ENCODE measurements around the gene SNX27.
"Not testable (repeated sequence)": the region's sequence is repeated elsewhere in the genome, so short reads cannot be mapped to it uniquely, and the experiment has no call there.

The SNX27 gene

DNA sequence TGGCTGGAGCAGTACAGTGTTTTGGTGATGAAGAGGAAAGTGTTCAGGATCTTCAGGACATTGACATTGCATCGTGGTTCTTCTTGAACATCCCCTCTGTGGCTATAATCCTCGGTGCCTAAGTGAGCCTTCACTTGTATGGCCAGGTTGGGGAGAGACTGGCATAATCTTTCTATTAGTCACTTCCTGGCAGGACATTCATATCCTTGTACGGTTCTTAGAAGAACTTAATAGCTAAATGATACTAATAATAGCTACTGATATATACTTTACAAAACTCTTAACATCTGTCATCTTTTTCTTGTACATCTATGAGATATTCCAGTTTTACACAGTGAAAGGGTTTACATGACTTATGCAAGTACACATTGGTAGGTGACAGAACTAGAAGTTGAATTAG is 69.0 kb downstream of the SNX27 start:
- DNase-seq (no peak), ATAC-seq (replicated peaks) (no peak)

GRCh38 chr1:151681923-151682322 is 70.1 kb downstream of the SNX27 start:
- Mint-ChIP-seq H3K36me3 (ENCODE audit: insufficient read depth) (peaks cover 24% of the 10 kb centered on the region), H3K4me1 (ENCODE audit: low read depth in 2 of 2) (no peaks in the 10 kb centered on the region), H3K27ac (no peak overlapping the region), H3K9me3 (no peaks in the 10 kb centered on the region), H3K27me3 (no peaks in the 10 kb centered on the region), H3K4me3 (no peak overlapping the region)
- DNase-seq (no peak), ATAC-seq (replicated peaks) (no peak)

More for the DNA sequence above, 69.0 kb downstream of the SNX27 start:
- no peak overlapping the region for H3K27ac Mint-ChIP-seq
- H3K9me3 Mint-ChIP-seq, result no peaks in the 10 kb centered on the region
- H3K36me3 Mint-ChIP-seq (ENCODE audit: insufficient read depth), result peaks cover 28% of the 10 kb centered on the region
- no peaks in the 10 kb centered on the region for H3K4me1 Mint-ChIP-seq (ENCODE audit: low read depth in 2 of 2)
- no peaks in the 10 kb centered on the region for H3K27me3 Mint-ChIP-seq
- H3K4me3 Mint-ChIP-seq, result no peak overlapping the region

- not testable (repeated sequence) for H3K4me1 Mint-ChIP-seq (ENCODE audit: low read depth in 2 of 2); DNase-seq; ATAC-seq (replicated peaks); H3K27ac Mint-ChIP-seq; H3K4me3 Mint-ChIP-seq; H3K27me3 Mint-ChIP-seq; H3K9me3 Mint-ChIP-seq
- H3K36me3 Mint-ChIP-seq (ENCODE audit: insufficient read depth), result peaks cover 27% of the 10 kb centered on the region
Observed at GRCh38 chr1:151682901-151683300, 71.1 kb downstream of the SNX27 start.

DNA sequence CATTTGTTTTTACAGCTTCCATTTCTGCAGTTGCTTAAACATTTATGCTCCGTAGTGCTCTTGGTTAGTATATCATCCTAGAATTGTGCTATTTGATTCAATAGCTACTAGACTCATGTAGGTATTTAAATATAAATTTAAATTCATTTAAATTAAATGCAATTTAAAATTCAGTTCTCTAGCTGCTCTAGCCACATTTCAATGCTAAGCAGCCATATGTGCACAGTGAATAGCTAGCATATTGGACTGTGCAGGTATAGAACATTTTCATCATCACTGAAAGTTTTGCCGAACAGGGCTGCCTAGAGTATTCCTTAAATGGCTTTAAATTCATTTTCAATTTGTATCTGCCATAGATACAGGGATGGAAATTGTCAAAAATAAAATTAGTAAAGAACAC is 72.3 kb downstream of the SNX27 start:
- DNase-seq (no peak), ATAC-seq (replicated peaks) (no peak)
- Mint-ChIP-seq H3K27ac (no peak overlapping the region), H3K4me3 (no peak overlapping the region), H3K9me3 (no peaks in the 10 kb centered on the region), H3K27me3 (no peaks in the 10 kb centered on the region), H3K4me1 (ENCODE audit: low read depth in 2 of 2) (no peaks in the 10 kb centered on the region), H3K36me3 (ENCODE audit: insufficient read depth) (peaks cover 19% of the 10 kb centered on the region)

DNA sequence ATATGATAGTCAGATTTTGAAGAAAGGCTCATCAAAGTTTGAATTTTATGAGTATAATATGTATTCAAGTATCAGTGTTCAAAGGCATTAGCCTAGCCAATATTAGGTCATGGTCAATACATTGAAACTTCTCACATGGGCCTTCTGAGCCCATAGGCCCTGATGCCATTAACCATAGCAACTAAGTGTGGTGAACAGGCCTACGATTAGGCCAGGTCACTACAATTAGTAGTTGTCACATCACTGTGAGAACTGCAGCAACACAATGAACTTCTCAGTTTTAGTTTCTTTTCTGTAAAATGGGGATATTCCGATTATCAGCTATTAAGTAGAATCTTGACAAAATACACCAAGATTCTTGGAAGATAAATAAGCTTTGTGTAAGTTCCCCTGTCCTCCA is 74.7 kb downstream of the SNX27 start:
- no peak overlapping the region for H3K4me3 Mint-ChIP-seq
- DNase-seq (no peak), ATAC-seq (replicated peaks) (no peak)
- no peak overlapping the region for H3K27ac Mint-ChIP-seq
- peaks cover 0 to 1% of the 10 kb centered on the region in 2 donors for H3K4me1 Mint-ChIP-seq (ENCODE audit: low read depth in 2 of 2)
- H3K36me3 Mint-ChIP-seq (ENCODE audit: insufficient read depth), result peaks cover 19% of the 10 kb centered on the region
- no peaks in the 10 kb centered on the region for H3K9me3 Mint-ChIP-seq
- no peaks in the 10 kb centered on the region for H3K27me3 Mint-ChIP-seq

DNA sequence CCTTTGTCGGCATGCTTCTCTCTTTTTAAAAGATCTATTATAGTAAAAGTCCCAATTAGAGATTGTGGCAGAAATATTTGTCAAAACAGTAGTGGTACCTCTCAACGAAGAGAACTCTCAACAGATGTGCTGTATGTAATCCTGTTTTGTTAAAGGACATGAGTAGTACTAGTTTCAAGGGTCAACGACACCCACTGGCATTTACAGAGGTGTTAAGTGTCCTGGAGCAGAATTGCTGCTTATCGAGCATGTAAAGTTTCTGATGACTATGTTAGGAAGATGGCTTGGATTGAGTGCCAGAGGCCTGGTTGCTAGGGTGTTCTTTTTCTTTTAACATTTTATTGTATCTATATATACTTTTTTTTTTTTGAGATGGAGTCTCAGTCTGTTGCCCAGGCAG is 77.6 kb downstream of the SNX27 start:
- H3K27me3 Mint-ChIP-seq, result no peaks in the 10 kb centered on the region
- peaks cover 37% of the 10 kb centered on the region for H3K36me3 Mint-ChIP-seq (ENCODE audit: insufficient read depth)
- DNase-seq (no peak), ATAC-seq (replicated peaks) (no peak)
- H3K9me3 Mint-ChIP-seq, result no peaks in the 10 kb centered on the region
- peaks cover 0 to 5% of the 10 kb centered on the region in 2 donors for H3K4me1 Mint-ChIP-seq (ENCODE audit: low read depth in 2 of 2)
- H3K27ac Mint-ChIP-seq, result no peak overlapping the region
- no peak overlapping the region for H3K4me3 Mint-ChIP-seq

DNA sequence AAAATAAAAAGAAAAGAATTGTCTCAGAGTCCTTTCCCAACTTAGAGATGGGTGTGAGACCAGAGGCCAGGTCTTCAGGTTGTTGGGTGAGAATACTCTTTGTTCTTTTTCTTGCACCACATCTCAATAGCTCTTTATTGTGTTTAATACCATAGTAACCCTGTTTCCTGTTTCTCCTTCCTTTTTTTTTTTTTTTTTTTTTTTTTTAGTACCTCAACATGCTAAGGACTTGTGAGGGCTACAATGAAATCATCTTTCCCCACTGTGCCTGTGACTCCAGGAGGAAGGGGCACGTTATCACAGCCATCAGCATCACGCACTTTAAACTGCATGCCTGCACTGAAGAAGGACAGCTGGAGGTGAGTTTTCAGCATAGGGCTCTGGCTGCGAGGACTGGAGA is 80.4 kb downstream of the SNX27 start:
- Mint-ChIP-seq H3K36me3 (ENCODE audit: insufficient read depth) (peaks cover 46% of the 10 kb centered on the region), H3K27me3 (no peaks in the 10 kb centered on the region), H3K27ac (no peak overlapping the region), H3K4me3 (no peak overlapping the region), H3K9me3 (no peaks in the 10 kb centered on the region), H3K4me1 (ENCODE audit: low read depth in 2 of 2) (peaks cover 0 to 5% of the 10 kb centered on the region in 2 donors)
- no peak for ATAC-seq (replicated peaks)
- no peak for DNase-seq

- DNase-seq (no peak), ATAC-seq (replicated peaks) (no peak)
- H3K9me3 Mint-ChIP-seq, result no peaks in the 10 kb centered on the region
- H3K27ac Mint-ChIP-seq, result no peak overlapping the region
- H3K27me3 Mint-ChIP-seq, result no peaks in the 10 kb centered on the region
- H3K36me3 Mint-ChIP-seq (ENCODE audit: insufficient read depth), result peaks cover 48% of the 10 kb centered on the region
- H3K4me1 Mint-ChIP-seq (ENCODE audit: low read depth in 2 of 2), result peaks cover 0 to 5% of the 10 kb centered on the region in 2 donors
- H3K4me3 Mint-ChIP-seq, result no peak overlapping the region
Observed at GRCh38 chr1:151693057-151693651, 81.3 kb downstream of the SNX27 start.

- Mint-ChIP-seq H3K27me3 (no peaks in the 10 kb centered on the region), H3K9me3 (no peaks in the 10 kb centered on the region), H3K4me1 (ENCODE audit: low read depth in 2 of 2) (peaks cover 7 to 11% of the 10 kb centered on the region in 2 donors), H3K36me3 (ENCODE audit: insufficient read depth) (peaks cover 13% of the 10 kb centered on the region), H3K4me3 (no peak overlapping the region), H3K27ac (no peak overlapping the region)
- no peak for DNase-seq
- no peak for ATAC-seq (replicated peaks)
Observed at GRCh38 chr1:151701515-151701914, 89.7 kb downstream of the SNX27 start.

DNA sequence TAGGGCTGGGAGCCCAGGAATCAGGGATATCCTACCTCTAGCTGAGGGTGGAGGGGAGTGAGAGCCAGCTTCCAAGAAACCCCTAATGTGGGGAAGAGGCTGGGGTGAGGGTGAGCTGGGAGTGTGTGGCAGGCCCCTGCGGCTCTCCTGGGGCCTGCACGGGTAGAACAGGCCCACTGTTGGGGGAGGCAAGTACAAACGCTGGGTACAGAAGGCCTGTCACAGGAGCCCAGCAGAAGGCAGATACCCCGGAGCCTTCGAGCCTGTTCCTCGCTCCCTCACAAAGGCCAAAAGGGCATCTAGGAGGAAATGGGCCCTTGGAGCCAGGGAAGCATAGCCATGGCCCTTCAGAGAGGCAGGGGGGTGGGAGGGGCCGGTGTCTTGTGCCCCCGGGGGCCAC is 91.1 kb downstream of the SNX27 start:
- peaks cover 7% of the 10 kb centered on the region for H3K36me3 Mint-ChIP-seq (ENCODE audit: insufficient read depth)
- no peak for ATAC-seq (replicated peaks)

GRCh38 chr1:151703813-151704212 is 92.0 kb downstream of the SNX27 start:
- H3K36me3 Mint-ChIP-seq (ENCODE audit: insufficient read depth), result peaks cover 6% of the 10 kb centered on the region

More for the DNA sequence above, 91.1 kb downstream of the SNX27 start:
- Mint-ChIP-seq H3K9me3 (no peaks in the 10 kb centered on the region), H3K27me3 (no peaks in the 10 kb centered on the region), H3K27ac (no peak overlapping the region), H3K4me1 (ENCODE audit: low read depth in 2 of 2) (peaks cover 7 to 14% of the 10 kb centered on the region in 2 donors), H3K4me3 (no peak overlapping the region)
- DNase-seq, result no peak

GRCh38 chr1:151704246-151704645 is 92.4 kb downstream of the SNX27 start:
- DNase-seq (no peak), ATAC-seq (replicated peaks) (no peak)
- H3K4me3 Mint-ChIP-seq, result no peak overlapping the region
- no peaks in the 10 kb centered on the region for H3K27me3 Mint-ChIP-seq
- H3K27ac Mint-ChIP-seq, result no peak overlapping the region
- no peaks in the 10 kb centered on the region for H3K9me3 Mint-ChIP-seq
- H3K36me3 Mint-ChIP-seq (ENCODE audit: insufficient read depth), result peaks cover 4% of the 10 kb centered on the region
- H3K4me1 Mint-ChIP-seq (ENCODE audit: low read depth in 2 of 2), result peaks cover 7 to 14% of the 10 kb centered on the region in 2 donors

More at GRCh38 chr1:151703813-151704212, 92.0 kb downstream of the SNX27 start:
- Mint-ChIP-seq H3K4me1 (ENCODE audit: low read depth in 2 of 2) (peaks cover 7 to 14% of the 10 kb centered on the region in 2 donors), H3K27ac (peak overlapping the region in 1 of 2 donors; percentile 11), H3K9me3 (no peaks in the 10 kb centered on the region), H3K4me3 (no peak overlapping the region), H3K27me3 (no peaks in the 10 kb centered on the region)
- no peak for ATAC-seq (replicated peaks)
- no peak for DNase-seq

- H3K36me3 Mint-ChIP-seq (ENCODE audit: insufficient read depth), result no peaks in the 10 kb centered on the region
- ATAC-seq (replicated peaks) (no peak), DNase-seq (no peak)
- no peak overlapping the region for H3K27ac Mint-ChIP-seq
- H3K4me3 Mint-ChIP-seq, result no peak overlapping the region
- peaks cover 7 to 13% of the 10 kb centered on the region in 2 donors for H3K4me1 Mint-ChIP-seq (ENCODE audit: low read depth in 2 of 2)
- no peaks in the 10 kb centered on the region for H3K9me3 Mint-ChIP-seq
- no peaks in the 10 kb centered on the region for H3K27me3 Mint-ChIP-seq
Observed at GRCh38 chr1:151705146-151705545, 93.3 kb downstream of the SNX27 start.

DNA sequence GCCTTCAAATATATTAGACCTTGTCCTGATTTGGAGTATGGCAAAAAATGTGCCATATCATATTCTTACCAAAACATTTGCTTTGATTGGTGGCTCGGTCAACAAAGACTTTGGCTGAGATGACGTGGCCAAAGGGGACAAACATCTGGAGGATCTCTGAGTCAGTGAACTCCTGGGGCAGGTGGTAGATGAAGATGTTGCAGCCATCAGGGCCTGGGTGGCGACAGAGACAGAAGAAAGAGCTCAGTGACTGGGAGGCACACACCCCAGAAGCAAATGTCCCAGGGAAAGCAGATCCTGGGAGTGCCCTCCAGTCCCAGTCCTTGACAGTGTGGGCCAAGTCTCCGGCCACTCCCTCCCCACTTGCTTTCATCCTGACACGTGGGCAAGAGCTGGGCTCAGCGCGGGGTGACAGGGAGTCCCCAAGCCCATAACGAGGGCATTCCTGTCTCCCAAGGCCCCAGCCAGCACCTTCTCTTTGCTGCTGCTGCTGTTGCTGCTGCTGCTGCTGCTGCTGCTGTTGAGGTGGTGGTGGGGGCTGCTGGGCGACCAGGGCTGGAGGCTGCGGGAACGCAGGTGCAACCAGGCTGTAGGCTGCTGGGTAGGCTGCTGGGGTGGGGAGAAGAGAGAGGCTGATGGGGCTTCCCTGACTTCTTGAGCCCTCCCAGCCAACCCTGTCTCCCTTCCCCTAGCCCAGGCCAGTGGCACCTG is 94.1 kb downstream of the SNX27 start:
- H3K4me1 Mint-ChIP-seq (ENCODE audit: low read depth in 2 of 2), result peaks cover 7 to 10% of the 10 kb centered on the region in 2 donors
- peaks cover 2% of the 10 kb centered on the region for H3K36me3 Mint-ChIP-seq (ENCODE audit: insufficient read depth)
- H3K4me3 Mint-ChIP-seq, result no peak overlapping the region
- H3K27me3 Mint-ChIP-seq, result no peaks in the 10 kb centered on the region
- H3K9me3 Mint-ChIP-seq, result no peaks in the 10 kb centered on the region
- ATAC-seq (replicated peaks) (no peak), DNase-seq (no peak)
- no peak overlapping the region for H3K27ac Mint-ChIP-seq

All from effector memory CD8-positive, alpha-beta T cell (primary cell).